Panc1 (cell line): ENCODE data around the gene SNCB. TPM values are rescaled to one million over a fixed set of nuclear protein-coding genes. Genes with fewer than 3 reads are reported as not detected.

Experiments
- ATAC-seq: fragments of 200-7000 bp; cut with Tn5 transposase; 2 replicates; pipeline ENCODE4 v1.9.1; 2020; ENCODE audit warnings: mild to moderate bottlenecking, moderate library complexity
- BruUV-seq: library from RNA; stranded (reverse); fragments of 400-500 nt; replicated peaks from 2 replicates; lab custom pipeline; 2021; lab: Mats Ljungman, UMichigan
- CTCF ChIA-PET: fragments of 300-600 bp; sonication (Branson Sonifier 250); formaldehyde crosslinking; loops from one replicate; lab custom pipeline; 2022; ENCODE audit warnings: antibody characterized with exemption; lab: Charles Lee
- POLR2A ChIA-PET: fragments of 300-600 bp; sonication (Branson Sonifier 250); formaldehyde crosslinking; loops from one replicate; lab custom pipeline; 2022; ENCODE audit warnings: antibody characterized with exemption; lab: Charles Lee
- DNase-seq: peaks from one replicate; pipeline ENCODE4 v3.0.0-alpha.2; 2010; ENCODE audit warnings: low read depth, low spot score
- H3K27ac ChIP-seq: 2 replicates; pipeline ENCODE4 v1.5.1; 2011; ENCODE audit warnings: mild to moderate bottlenecking, low read length, inconsistent platforms
- H3K27me3 ChIP-seq: fragments of 200-500 bp; sonication (Bioruptor generic); 2 replicates; pipeline ENCODE4 v1.6.0; 2014; ENCODE audit warnings: low read length, inconsistent platforms; ENCODE audit not compliant: control insufficient read depth, insufficient read depth
- H3K36me3 ChIP-seq: fragments of 200-500 bp; sonication (Bioruptor generic); 2 replicates; pipeline ENCODE4 v1.5.1; 2014; ENCODE audit warnings: inconsistent platforms, mild to moderate bottlenecking, low read length, moderate library complexity; ENCODE audit not compliant: control insufficient read depth, insufficient read depth
- H3K4me1 ChIP-seq: 2 replicates; pipeline ENCODE4 v1.5.1; 2011; ENCODE audit warnings: inconsistent platforms, mild to moderate bottlenecking, low read length, moderate library complexity; ENCODE audit not compliant: control insufficient read depth, insufficient read depth
- H3K4me3 ChIP-seq, 2 experiments: 2 replicates each; pipeline ENCODE4 v1.5.1; 2011 to 2012; ENCODE audit warnings: low read depth in 2 of 2, low read length in 2 of 2, mild to moderate bottlenecking in 2 of 2, inconsistent platforms in 1 of 2, moderate library complexity in 1 of 2
- H3K9me3 ChIP-seq: fragments of 200-500 bp; sonication (Bioruptor generic); 2 replicates; pipeline ENCODE4 v1.5.1; 2014; ENCODE audit warnings: low read depth, mild to moderate bottlenecking, inconsistent platforms, low read length, moderate library complexity; ENCODE audit not compliant: control insufficient read depth, insufficient read depth
- CTCF ChIP-seq: fragments of 450-650 bp; IDR thresholded peaks from 2 replicates; pipeline ENCODE4 v1.5.1; 2017; ENCODE audit warnings: mild to moderate bottlenecking
- POLR2AphosphoS5 ChIP-seq: IDR thresholded peaks from 2 replicates; pipeline ENCODE4 v1.6.1; 2012; ENCODE audit warnings: mild to moderate bottlenecking, low read depth, low read length, moderate library complexity
- SIN3A ChIP-seq: IDR thresholded peaks from 2 replicates; pipeline ENCODE4 v1.6.1; 2012; ENCODE audit warnings: low read depth, mild to moderate bottlenecking, low read length, moderate library complexity, borderline replicate concordance; ENCODE audit not compliant: insufficient read depth
- TCF7L2 ChIP-seq: IDR thresholded peaks from 2 replicates; pipeline ENCODE4 v1.6.1; 2011; ENCODE audit warnings: mild to moderate bottlenecking, low read depth, low read length, inconsistent platforms
- in situ Hi-C: cut with HindIII; loops from 2 replicates; pipeline ENCODE4 v1.10.0; 2016; ENCODE audit warnings: low sequenced_read_pairs, low pct_unique_long_range_greater_than_20kb
- intact Hi-C: fragments of 100-400 bp; cut with micrococcal nuclease; formaldehyde crosslinking; loops from one replicate; pipeline ENCODE4 v1.10.0; 2022; ENCODE audit not compliant: unreplicated experiment
- total RNA-seq: library from RNA; stranded (reverse); gene quantifications from one replicate; pipeline ENCODE4 v1.2.1, GENCODE V29; 2021; ENCODE audit not compliant: unreplicated experiment
- TF ChIP-seq, protein P1 (sequence below), 2 experiments: IDR thresholded peaks; 2 replicates each; pipeline ENCODE4 v1.6.1; 2011 to 2012; ENCODE audit warnings: low read depth in 2 of 2, control low read depth in 1 of 2, low read length in 1 of 2, mild to moderate bottlenecking in 1 of 2, moderate library complexity in 1 of 2; ENCODE audit not compliant: insufficient read depth in 1 of 2

Gene SNCB
- total RNA-seq, 1 experiment from 2014 or later, result 0.77 TPM

- no peaks in the 10 kb centered on the region for H3K4me1 ChIP-seq
- intact Hi-C loops, result no loop called here
- ChIA-PET CTCF (no interaction called here), POLR2A (no interaction called here)
- TF ChIP-seq POLR2AphosphoS5, result no peak
- BruUV-seq, result no TSS peak
- no peak for ATAC-seq
- H3K4me3 ChIP-seq, result no peak overlapping the region
- H3K27ac ChIP-seq, result no peak overlapping the region
- H3K9me3 ChIP-seq, result no peaks in the 10 kb centered on the region
- no peak for DNase-seq
- in situ Hi-C loops, result no loop called here
- H3K36me3 ChIP-seq, result no peaks in the 10 kb centered on the region
- H3K27me3 ChIP-seq, result peaks cover 5% of the 10 kb centered on the region; the same call in 1 of the 2 replicates
Observed at GRCh38 chr5:176671890-176672747, 41.8 kb upstream of the SNCB start.

GRCh38 chr5:176671399-176671798, 41.1 kb upstream of the SNCB start:
- POLR2A ChIA-PET, result no interaction called here
- CTCF ChIA-PET, result no interaction called here
- Histone ChIP-seq H3K4me1 (no peaks in the 10 kb centered on the region), H3K4me3 (no peak overlapping the region), H3K9me3 (no peaks in the 10 kb centered on the region), H3K27me3 (peaks cover 5% of the 10 kb centered on the region; the same call in 1 of the 2 replicates), H3K36me3 (no peaks in the 10 kb centered on the region), H3K27ac (no peak overlapping the region)
- ATAC-seq (no peak), DNase-seq (no peak)
- TF ChIP-seq, protein P1, sequence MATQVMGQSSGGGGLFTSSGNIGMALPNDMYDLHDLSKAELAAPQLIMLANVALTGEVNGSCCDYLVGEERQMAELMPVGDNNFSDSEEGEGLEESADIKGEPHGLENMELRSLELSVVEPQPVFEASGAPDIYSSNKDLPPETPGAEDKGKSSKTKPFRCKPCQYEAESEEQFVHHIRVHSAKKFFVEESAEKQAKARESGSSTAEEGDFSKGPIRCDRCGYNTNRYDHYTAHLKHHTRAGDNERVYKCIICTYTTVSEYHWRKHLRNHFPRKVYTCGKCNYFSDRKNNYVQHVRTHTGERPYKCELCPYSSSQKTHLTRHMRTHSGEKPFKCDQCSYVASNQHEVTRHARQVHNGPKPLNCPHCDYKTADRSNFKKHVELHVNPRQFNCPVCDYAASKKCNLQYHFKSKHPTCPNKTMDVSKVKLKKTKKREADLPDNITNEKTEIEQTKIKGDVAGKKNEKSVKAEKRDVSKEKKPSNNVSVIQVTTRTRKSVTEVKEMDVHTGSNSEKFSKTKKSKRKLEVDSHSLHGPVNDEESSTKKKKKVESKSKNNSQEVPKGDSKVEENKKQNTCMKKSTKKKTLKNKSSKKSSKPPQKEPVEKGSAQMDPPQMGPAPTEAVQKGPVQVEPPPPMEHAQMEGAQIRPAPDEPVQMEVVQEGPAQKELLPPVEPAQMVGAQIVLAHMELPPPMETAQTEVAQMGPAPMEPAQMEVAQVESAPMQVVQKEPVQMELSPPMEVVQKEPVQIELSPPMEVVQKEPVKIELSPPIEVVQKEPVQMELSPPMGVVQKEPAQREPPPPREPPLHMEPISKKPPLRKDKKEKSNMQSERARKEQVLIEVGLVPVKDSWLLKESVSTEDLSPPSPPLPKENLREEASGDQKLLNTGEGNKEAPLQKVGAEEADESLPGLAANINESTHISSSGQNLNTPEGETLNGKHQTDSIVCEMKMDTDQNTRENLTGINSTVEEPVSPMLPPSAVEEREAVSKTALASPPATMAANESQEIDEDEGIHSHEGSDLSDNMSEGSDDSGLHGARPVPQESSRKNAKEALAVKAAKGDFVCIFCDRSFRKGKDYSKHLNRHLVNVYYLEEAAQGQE (IDR thresholded peaks at IDR 0.05; ENCODE audit: insufficient read depth in 1 of 2, low read depth in 2 of 2, low read length in 1 of 2), result no peak
- TF ChIP-seq TCF7L2, result no peak
- no peak for TF ChIP-seq CTCF
- TF ChIP-seq SIN3A, result no peak
- no peak for TF ChIP-seq POLR2AphosphoS5
- in situ Hi-C loops (no loop called here), intact Hi-C loops (no loop called here)
- BruUV-seq, result no TSS peak

GRCh38 chr5:176670449-176670848, 40.1 kb upstream of the SNCB start:
- CTCF ChIA-PET, result interaction anchor here (0.7 to 1.9 kb wide), 2 partner anchors 10 to 203 kb away, joined by 5 read pairs; no protein-coding TSS in a partner anchor
- in situ Hi-C loops, result no loop called here

More at GRCh38 chr5:176670449-176670848, 40.1 kb upstream of the SNCB start:
- no peaks in the 10 kb centered on the region for H3K4me1 ChIP-seq
- POLR2A ChIA-PET, result no interaction called here
- TF ChIP-seq CTCF (no peak), SIN3A (no peak), POLR2AphosphoS5 (no peak), TCF7L2 (no peak)
- TF ChIP-seq, protein P1 (IDR thresholded peaks at IDR 0.05; ENCODE audit: insufficient read depth in 1 of 2, low read depth in 2 of 2, low read length in 1 of 2), result no peak
- DNase-seq (no peak), ATAC-seq (no peak)
- H3K36me3 ChIP-seq, result no peaks in the 10 kb centered on the region
- intact Hi-C loops, result no loop called here
- H3K27me3 ChIP-seq, result peaks cover 5% of the 10 kb centered on the region; the same call in 1 of the 2 replicates
- no peak overlapping the region for H3K27ac ChIP-seq
- H3K9me3 ChIP-seq, result no peaks in the 10 kb centered on the region
- H3K4me3 ChIP-seq, result no peak overlapping the region
- no TSS peak for BruUV-seq
